Endothelial cell of umbilical vein (primary cell): ENCODE data around the gene C10orf105. TPM values are rescaled to one million over a fixed set of nuclear protein-coding genes. Genes with fewer than 3 reads are reported as not detected.

Experiments
- BruUV-seq: library from RNA; stranded (reverse); fragments of 400-500 nt; replicated peaks from 2 replicates; lab custom pipeline; 2021; lab: Mats Ljungman, UMichigan
- CTCF ChIA-PET: fragments of 300-600, 350-600 bp; sonication (Branson Sonifier 250); formaldehyde crosslinking; loops from one replicate; lab custom pipeline; 2021; ENCODE audit warnings: antibody characterized with exemption, inconsistent platforms; lab: Charles Lee
- POLR2A ChIA-PET: fragments of 300-600, 350-600 bp; sonication (Branson Sonifier 250); formaldehyde crosslinking; loops from one replicate; lab custom pipeline; 2021; ENCODE audit warnings: antibody characterized with exemption, inconsistent platforms; lab: Charles Lee
- DNase-seq: peaks from one replicate; pipeline ENCODE4 v3.0.0-alpha.2; 2011; ENCODE audit warnings: low read depth, low spot score
- FAIRE-seq: peaks from 2 replicates; lab custom pipeline; 2011; peaks lifted over from hg19 to GRCh38; lab: Jason Lieb, UNC
- H2AFZ ChIP-seq: 2 replicates; pipeline ENCODE4 v1.6.0; 2012; ENCODE audit warnings: low read depth, low read length, control low read depth, inconsistent platforms
- H3K27ac ChIP-seq: 2 replicates; pipeline ENCODE4 v1.5.1; 2011; ENCODE audit warnings: low read depth, mild to moderate bottlenecking, control low read depth, low read length, moderate library complexity; ENCODE audit not compliant: insufficient read depth
- H3K27me3 ChIP-seq, 2 experiments: 2 replicates each; pipeline versions ENCODE4 v1.6.0 to v1.6.1; 2011; ENCODE audit warnings: low read length in 2 of 2, mixed read lengths in 1 of 2; ENCODE audit not compliant: control insufficient read depth in 2 of 2, insufficient read depth in 2 of 2
- H3K36me3 ChIP-seq, 2 experiments: 2 replicates in 1 of 2; 3 replicates in 1 of 2; pipeline ENCODE4 v1.5.1; 2011; ENCODE audit warnings: low read length in 2 of 2, mild to moderate bottlenecking in 1 of 2, moderate library complexity in 1 of 2; ENCODE audit not compliant: control insufficient read depth in 2 of 2, insufficient read depth in 2 of 2; ENCODE audit errors: extremely low read depth in 1 of 2
- H3K4me1 ChIP-seq: 3 replicates; pipeline ENCODE4 v1.5.1; 2011; ENCODE audit warnings: mild to moderate bottlenecking, low read length; ENCODE audit not compliant: control insufficient read depth, insufficient read depth; ENCODE audit errors: extremely low read depth
- H3K4me2 ChIP-seq: 2 replicates; pipeline ENCODE4 v1.6.1; 2011; ENCODE audit warnings: low read length, control low read depth, mixed read lengths; ENCODE audit not compliant: insufficient read depth
- H3K4me3 ChIP-seq, 3 experiments: fragments of 200-600 bp in 1 of 3; sonication (generic), shearing (Covaris generic) in 1 of 3; replicated peaks in 1 of 3; 2 replicates each; pipeline ENCODE4 v1.5.1; 2011 to 2016; ENCODE audit warnings: control low read depth in 3 of 3, low read length in 3 of 3, mild to moderate bottlenecking in 2 of 3, inconsistent platforms in 1 of 3, low read depth in 1 of 3, moderate library complexity in 1 of 3; ENCODE audit not compliant: insufficient read depth in 1 of 3
- H3K79me2 ChIP-seq: 2 replicates; pipeline ENCODE4 v1.6.0; 2012; ENCODE audit warnings: low read length, inconsistent platforms; ENCODE audit not compliant: control insufficient read depth, insufficient read depth
- H3K9ac ChIP-seq: replicated peaks from 2 replicates; pipeline ENCODE3; 2011; ENCODE audit warnings: low read length, control low read depth; ENCODE audit not compliant: insufficient read depth; ENCODE audit errors: extremely low read depth
- H3K9me1 ChIP-seq: replicated peaks from 3 replicates; pipeline ENCODE4 v1.6.0; 2011; ENCODE audit warnings: mild to moderate bottlenecking, low read length; ENCODE audit not compliant: control insufficient read depth, insufficient read depth; ENCODE audit errors: extremely low read depth
- H3K9me3 ChIP-seq: replicated peaks from 2 replicates; pipeline ENCODE4 v1.5.1; 2012; ENCODE audit warnings: low read length, inconsistent platforms; ENCODE audit not compliant: control insufficient read depth, insufficient read depth
- H4K20me1 ChIP-seq: replicated peaks from 2 replicates; pipeline ENCODE3; 2011; ENCODE audit warnings: mild to moderate bottlenecking, low read length; ENCODE audit not compliant: control insufficient read depth, insufficient read depth; ENCODE audit errors: extremely low read depth
- EZH2 ChIP-seq: IDR thresholded peaks from 2 replicates; pipeline ENCODE4 v1.6.1; 2012; ENCODE audit warnings: borderline replicate concordance, low read depth, mild to moderate bottlenecking, moderate library complexity, low read length, inconsistent platforms; ENCODE audit not compliant: severe bottlenecking
- FOS ChIP-seq: IDR thresholded peaks from 2 replicates; pipeline ENCODE4 v1.6.1; 2011; ENCODE audit warnings: mild to moderate bottlenecking, low read length, moderate library complexity, borderline replicate concordance; ENCODE audit not compliant: insufficient read depth
- GATA2 ChIP-seq: IDR thresholded peaks from 2 replicates; pipeline ENCODE4 v1.7.0; 2011; ENCODE audit warnings: low read depth, mild to moderate bottlenecking, moderate library complexity, mixed read lengths, low read length; ENCODE audit not compliant: insufficient read length, insufficient read depth
- JUN ChIP-seq: IDR thresholded peaks from 2 replicates; pipeline ENCODE4 v1.6.1; 2011; ENCODE audit warnings: borderline replicate concordance, low read depth; ENCODE audit not compliant: insufficient read length, insufficient read depth
- MYC ChIP-seq: IDR thresholded peaks from one replicate; pipeline ENCODE4 v1.6.1; 2011; ENCODE audit warnings: mild to moderate bottlenecking, low read depth, low read length
- POLR2A ChIP-seq: IDR thresholded peaks from 2 replicates; pipeline ENCODE4 v1.6.1; 2012; ENCODE audit warnings: low read depth, mild to moderate bottlenecking, control low read depth, low read length
- POLR2AphosphoS5 ChIP-seq: IDR thresholded peaks from 2 replicates; pipeline ENCODE4 v1.6.1; 2012; ENCODE audit warnings: low read depth, mild to moderate bottlenecking, control low read depth, low read length, moderate library complexity; ENCODE audit not compliant: insufficient read depth
- dilution Hi-C: fragments of 300-500 bp; cut with MboI; formaldehyde crosslinking; loops from one replicate; pipeline ENCODE4 v1.15.0; 2019; ENCODE audit warnings: low sequenced_read_pairs; ENCODE audit not compliant: extremely low pct_ligation_motif_present
- intact Hi-C: fragments of 100-400 bp; cut with micrococcal nuclease; formaldehyde crosslinking; loops from one replicate; pipeline ENCODE4 v1.10.0; 2022
- polyA plus RNA-seq, 4 experiments: library from polyadenylated mRNA; depleted of rRNA in 3 of 4; stranded (reverse) in 3 of 4; unstranded in 1 of 4; fragments of >200 nt; gene quantifications; 2 replicates each; pipeline versions ENCODE4 v1.2.1 to v1.2.3, GENCODE V29; 2011 to 2012; ENCODE audit warnings: missing spikeins in 1 of 4
- total RNA-seq: library from RNA; stranded (reverse); gene quantifications from 2 replicates; pipeline ENCODE4 v1.2.3, GENCODE V29; 2021
- TF ChIP-seq, protein P1 (sequence below): IDR thresholded peaks from 2 replicates; pipeline ENCODE4 v1.6.1; 2011; ENCODE audit not compliant: insufficient read depth, insufficient read length
- TF ChIP-seq, protein P2 (sequence below), 2 donors: IDR thresholded peaks; 1 replicate in 1 of 2; 2 replicates in 1 of 2; pipeline ENCODE4 v1.5.1; 2011; ENCODE audit warnings: low read length in 2 of 2, mild to moderate bottlenecking in 2 of 2, moderate library complexity in 2 of 2, control low read depth in 1 of 2, inconsistent platforms in 1 of 2, low read depth in 1 of 2; ENCODE audit not compliant: insufficient read depth in 1 of 2; ENCODE audit errors: extremely low read depth in 1 of 2

C10orf105 gene
- total and polyA plus RNA-seq, 2 donors (not counting 3 experiments of a cell fraction or from before 2014, with no cell fraction given), result not detected

DNA sequence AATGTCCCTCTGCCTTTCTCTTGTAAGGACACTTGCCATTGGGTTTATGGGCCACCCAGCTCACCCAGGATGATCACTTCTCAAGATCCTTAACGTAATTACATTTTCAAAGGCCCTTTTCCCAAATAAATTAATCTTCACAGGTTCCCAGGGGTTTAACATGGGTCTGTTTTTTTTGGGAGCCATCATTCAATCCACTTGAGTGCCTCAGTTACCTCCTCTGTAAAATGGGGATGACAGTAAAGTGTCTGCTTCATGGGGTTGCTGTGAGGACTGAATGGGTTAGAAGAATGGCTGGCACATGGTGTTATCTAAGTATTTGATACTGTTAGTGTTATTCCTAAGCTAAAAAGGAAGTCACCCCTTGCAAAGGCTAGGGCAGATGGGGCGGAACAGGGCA lies 7.4 kb downstream of the C10orf105 start:
- ChIA-PET POLR2A (no interaction called here), CTCF (interaction anchor here (1.2 to 3.1 kb wide), 5 partner anchors 16 to 393 kb away, joined by 3 to 20 read pairs (median 5); partner anchors contain the start of genes SLC29A3 and VSIR)
- no peak overlapping the region for H2AFZ ChIP-seq
- no peaks in the 10 kb centered on the region for H3K9me3 ChIP-seq
- no peaks in the 10 kb centered on the region for H3K9me1 ChIP-seq
- no peak for FAIRE-seq
- H3K4me3 ChIP-seq, result no peak overlapping the region
- DNase-seq, result no peak
- H3K27ac ChIP-seq, result no peak overlapping the region
- H4K20me1 ChIP-seq, result no peaks in the 10 kb centered on the region
- TF ChIP-seq, protein P1, sequence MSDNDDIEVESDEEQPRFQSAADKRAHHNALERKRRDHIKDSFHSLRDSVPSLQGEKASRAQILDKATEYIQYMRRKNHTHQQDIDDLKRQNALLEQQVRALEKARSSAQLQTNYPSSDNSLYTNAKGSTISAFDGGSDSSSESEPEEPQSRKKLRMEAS, result no peak
- H3K79me2 ChIP-seq, result no peaks in the 10 kb centered on the region
- H3K9ac ChIP-seq, result no peak overlapping the region
- no TSS peak for BruUV-seq
- H3K36me3 ChIP-seq, result no peaks in the 10 kb centered on the region
- dilution Hi-C loops (no loop called here), intact Hi-C loops (loop anchor here (5.0 kb wide), 1 partner anchor 100 kb away; no protein-coding TSS in a partner anchor)
- peaks cover 3% of the 10 kb centered on the region for H3K4me1 ChIP-seq
- no peak overlapping the region for H3K4me2 ChIP-seq
- peaks cover 0 to 2% of the 10 kb centered on the region in 2 experiments for H3K27me3 ChIP-seq

DNA sequence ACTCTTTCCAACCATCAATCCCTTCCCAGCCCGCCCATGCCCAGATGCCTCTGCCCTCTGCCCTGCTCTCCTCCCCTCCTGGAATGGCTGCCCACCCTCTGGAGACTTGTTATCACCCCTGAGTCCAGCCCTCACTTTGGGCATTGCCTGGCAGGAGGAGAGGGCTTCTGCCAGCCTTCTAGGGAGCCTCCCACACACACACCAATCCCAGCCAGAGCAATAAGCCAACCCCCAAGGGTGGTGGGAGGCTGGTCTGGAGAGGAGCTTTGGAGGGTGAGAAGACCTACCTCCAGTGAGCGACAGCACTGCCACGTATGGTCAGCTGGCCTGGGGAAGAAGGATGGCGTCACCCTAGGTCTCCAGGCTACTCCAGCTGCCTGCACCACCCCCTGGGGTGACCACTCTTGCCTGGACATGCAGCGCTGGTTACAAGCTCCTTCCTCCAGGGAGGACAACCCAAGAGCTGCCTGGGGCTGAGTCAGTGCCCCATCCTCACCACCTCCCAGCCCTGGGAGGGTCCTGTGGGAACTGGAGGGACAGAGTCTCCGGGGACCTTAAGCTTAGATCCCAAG lies 8.4 kb downstream of the C10orf105 start:
- H3K4me3 ChIP-seq, result no peak overlapping the region
- CTCF ChIA-PET, result interaction anchor here (1.4 to 3.1 kb wide), 3 partner anchors 15 to 327 kb away, joined by 3 to 20 read pairs (median 5); partner anchors contain the start of gene VSIR
- H3K27ac ChIP-seq, result no peak overlapping the region
- POLR2A ChIA-PET, result no interaction called here
- FAIRE-seq (no peak), DNase-seq (no peak)
- no peaks in the 10 kb centered on the region for H3K79me2 ChIP-seq
- H3K9ac ChIP-seq, result no peak overlapping the region
- BruUV-seq, result no TSS peak
- no peaks in the 10 kb centered on the region for H3K36me3 ChIP-seq
- no peaks in the 10 kb centered on the region for H3K9me3 ChIP-seq
- no peak overlapping the region for H2AFZ ChIP-seq
- peaks cover 0 to 2% of the 10 kb centered on the region in 2 experiments for H3K27me3 ChIP-seq
- dilution Hi-C loops (no loop called here), intact Hi-C loops (loop anchor here (5.0 kb wide), 1 partner anchor 101 kb away; no protein-coding TSS in a partner anchor)
- H3K9me1 ChIP-seq, result no peaks in the 10 kb centered on the region
- H3K4me1 ChIP-seq, result peaks cover 3% of the 10 kb centered on the region
- no peak overlapping the region for H3K4me2 ChIP-seq
- TF ChIP-seq GATA2, result no peak
- TF ChIP-seq EZH2, result no peak
- TF ChIP-seq FOS, result no peak
- no peak for TF ChIP-seq JUN
- TF ChIP-seq POLR2AphosphoS5, result no peak
- TF ChIP-seq, protein P1, result no peak
- TF ChIP-seq MYC, result no peak
- TF ChIP-seq, protein P2, sequence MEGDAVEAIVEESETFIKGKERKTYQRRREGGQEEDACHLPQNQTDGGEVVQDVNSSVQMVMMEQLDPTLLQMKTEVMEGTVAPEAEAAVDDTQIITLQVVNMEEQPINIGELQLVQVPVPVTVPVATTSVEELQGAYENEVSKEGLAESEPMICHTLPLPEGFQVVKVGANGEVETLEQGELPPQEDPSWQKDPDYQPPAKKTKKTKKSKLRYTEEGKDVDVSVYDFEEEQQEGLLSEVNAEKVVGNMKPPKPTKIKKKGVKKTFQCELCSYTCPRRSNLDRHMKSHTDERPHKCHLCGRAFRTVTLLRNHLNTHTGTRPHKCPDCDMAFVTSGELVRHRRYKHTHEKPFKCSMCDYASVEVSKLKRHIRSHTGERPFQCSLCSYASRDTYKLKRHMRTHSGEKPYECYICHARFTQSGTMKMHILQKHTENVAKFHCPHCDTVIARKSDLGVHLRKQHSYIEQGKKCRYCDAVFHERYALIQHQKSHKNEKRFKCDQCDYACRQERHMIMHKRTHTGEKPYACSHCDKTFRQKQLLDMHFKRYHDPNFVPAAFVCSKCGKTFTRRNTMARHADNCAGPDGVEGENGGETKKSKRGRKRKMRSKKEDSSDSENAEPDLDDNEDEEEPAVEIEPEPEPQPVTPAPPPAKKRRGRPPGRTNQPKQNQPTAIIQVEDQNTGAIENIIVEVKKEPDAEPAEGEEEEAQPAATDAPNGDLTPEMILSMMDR (IDR thresholded peaks at IDR 0.05; ENCODE audit: extremely low read depth in 1 of 2, insufficient read depth in 1 of 2, low read depth in 1 of 2, low read length in 2 of 2), result no peak
- TF ChIP-seq POLR2A, result no peak
- H4K20me1 ChIP-seq, result no peaks in the 10 kb centered on the region
